Measurements from ENCODE around the gene PPP1R14B. TPM values are rescaled to one million over a fixed set of nuclear protein-coding genes. Genes with fewer than 3 reads are reported as not detected.

PPP1R14B gene
- total and polyA plus RNA-seq, 4 donors, result 24.2 to 57.6 (median 38.3) TPM

- no peak for TF ChIP-seq REST (IDR thresholded peaks at IDR 0.05)
- TF ChIP-seq CTCF (IDR thresholded peaks at IDR 0.05; ENCODE audit: low read depth, low read length, missing input control), result no peak
- TF ChIP-seq JUND (IDR thresholded peaks at IDR 0.05), result no peak
Observed at GRCh38 chr11:64263947-64264317, 17.2 kb upstream of the PPP1R14B start (continued).

- no peak for TF ChIP-seq TAF1 (conservative IDR thresholded peaks at IDR 0.05)
- TF ChIP-seq FOXA1 (IDR thresholded peaks at IDR 0.05), result no peak
- TF ChIP-seq CTCF (IDR thresholded peaks at IDR 0.05; ENCODE audit: low read depth, low read length, missing input control), result no peak
- no peak for TF ChIP-seq JUND (IDR thresholded peaks at IDR 0.05)
- no peak for TF ChIP-seq YY1 (IDR thresholded peaks at IDR 0.05)
- no peak for TF ChIP-seq NR2F2 (IDR thresholded peaks at IDR 0.05)
- TF ChIP-seq SP1 (IDR thresholded peaks at IDR 0.05), result no peak
- no peak for TF ChIP-seq HNF4A (conservative IDR thresholded peaks at IDR 0.05)
- TF ChIP-seq MAX (IDR thresholded peaks at IDR 0.05), result no peak
- no peak for TF ChIP-seq REST (IDR thresholded peaks at IDR 0.05)
- TF ChIP-seq RAD21 (IDR thresholded peaks at IDR 0.05), result no peak
- TF ChIP-seq ATF3 (IDR thresholded peaks at IDR 0.05), result no peak
- TF ChIP-seq FOXA2 (IDR thresholded peaks at IDR 0.05), result no peak
- no peak for TF ChIP-seq HNF4G (IDR thresholded peaks at IDR 0.05)
- TF ChIP-seq EGR1 (IDR thresholded peaks at IDR 0.05; ENCODE audit: low read depth in 2 of 2), result no peak
- TF ChIP-seq RXRA (IDR thresholded peaks at IDR 0.05), result no peak
- no peak for TF ChIP-seq GABPA (IDR thresholded peaks at IDR 0.05 in 1 of 2, conservative IDR thresholded peaks at IDR 0.05 in 1 of 2)
- TF ChIP-seq ZBTB33 (IDR thresholded peaks at IDR 0.05), result no peak
- H3K36me3 ChIP-seq (ENCODE audit: control insufficient read depth in 4 of 4, insufficient read depth in 3 of 4, low read depth in 1 of 4, low read length in 3 of 4), result peaks cover 0 to 12% (median 3%) of the 10 kb centered on the region in 4 donors
- H3K4me1 ChIP-seq (ENCODE audit: control insufficient read depth in 4 of 4, insufficient read depth in 4 of 4, low read length in 3 of 4), result peaks cover under 1 to 9% (median 5%) of the 10 kb centered on the region in 4 donors
- no peak for DNase-seq (ENCODE audit: low spot score)
- H3K9ac ChIP-seq (ENCODE audit: low read depth in 1 of 2, low read length in 2 of 2), result no peak overlapping the region
- H3K27me3 ChIP-seq (ENCODE audit: control insufficient read depth in 4 of 4, insufficient read depth in 4 of 4, low read length in 3 of 4), result no peaks in the 10 kb centered on the region
- 89% methylated on average over 29 of the region's 29 CpGs for WGBS
- H3K9me3 ChIP-seq (ENCODE audit: control insufficient read depth in 4 of 4, low read length in 3 of 4), result no peaks in the 10 kb centered on the region
- no peak overlapping the region for H3K4me3 ChIP-seq (ENCODE audit: low read depth in 1 of 3, low read length in 3 of 3)
- H3K27ac ChIP-seq (ENCODE audit: low read depth in 1 of 2, low read length in 2 of 2), result no peak overlapping the region
Observed at GRCh38 chr11:64263021-64263946, 16.5 kb upstream of the PPP1R14B start.
